HG02943 (cell line): ENCODE results near the gene CHRM5.
A peak's percentile ranks its signal among the peaks of the same experiment; 100 is the strongest.

ENCODE experiments used
- ATAC-seq: cut with Tn5 transposase; IDR thresholded peaks from one replicate; pipeline ENCODE4 v1.9.1; 2021; ENCODE audit warnings: mild to moderate bottlenecking, low read depth, moderate library complexity; ENCODE audit not compliant: unreplicated experiment

The CHRM5 gene

DNA sequence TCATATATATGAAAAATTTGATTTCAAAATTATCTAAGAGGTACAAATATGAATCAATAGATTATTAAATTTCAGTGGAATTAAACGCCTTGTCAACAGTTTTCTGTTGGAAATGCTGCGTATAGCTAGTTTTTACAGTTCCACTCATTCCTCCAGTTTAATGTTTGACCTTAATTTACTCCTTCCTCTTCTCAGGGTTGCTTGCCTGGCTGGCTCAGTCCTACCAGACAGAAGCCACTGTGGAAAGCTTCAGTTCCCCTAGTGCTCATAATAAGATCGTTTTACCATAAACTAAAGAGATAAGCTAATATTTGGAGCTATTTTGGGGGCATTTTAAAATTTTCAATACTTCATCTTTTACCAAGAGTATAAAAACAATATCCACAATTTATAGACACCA lies 110.6 kb downstream of the CHRM5 start:
- no peak for ATAC-seq

DNA sequence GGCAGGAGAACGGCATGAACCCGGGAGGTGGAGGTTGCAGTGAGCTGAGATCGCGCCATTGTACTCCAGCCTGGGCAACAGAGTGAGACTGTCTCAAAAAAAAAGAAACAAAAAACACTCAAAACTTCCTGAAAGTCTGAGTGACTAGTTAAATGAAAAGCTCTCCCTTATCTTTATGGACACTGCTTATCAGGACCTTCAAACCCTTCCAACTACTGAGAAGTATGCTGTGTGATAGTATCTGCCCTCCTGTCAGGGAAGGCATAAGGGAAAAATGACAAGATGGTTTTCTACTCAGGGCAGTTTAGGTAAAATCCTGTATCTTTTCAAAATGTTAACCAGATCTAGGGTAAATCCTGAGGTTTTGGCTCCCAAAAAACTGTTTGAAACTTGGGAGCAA lies 111.6 kb downstream of the CHRM5 start:
- no peak for ATAC-seq

DNA sequence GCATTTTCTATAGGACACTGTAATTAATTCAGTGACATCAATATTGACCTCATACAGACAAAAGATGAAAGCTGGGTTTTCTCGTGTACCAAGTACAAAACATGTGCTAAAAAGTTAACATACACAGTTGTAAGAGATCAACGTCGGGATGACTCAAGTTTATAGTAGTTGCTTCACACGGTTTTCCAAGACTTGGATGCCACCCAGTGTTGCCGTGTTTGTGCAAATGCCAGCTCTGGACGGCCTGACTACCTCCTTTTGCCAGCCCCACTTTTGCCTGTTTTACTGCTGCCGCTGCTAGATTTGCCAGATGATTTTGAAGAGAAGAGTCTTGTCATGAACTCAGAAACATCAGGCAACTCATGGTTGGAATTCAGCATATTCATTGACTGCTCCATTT lies 115.8 kb downstream of the CHRM5 start:
- ATAC-seq, result no peak

DNA sequence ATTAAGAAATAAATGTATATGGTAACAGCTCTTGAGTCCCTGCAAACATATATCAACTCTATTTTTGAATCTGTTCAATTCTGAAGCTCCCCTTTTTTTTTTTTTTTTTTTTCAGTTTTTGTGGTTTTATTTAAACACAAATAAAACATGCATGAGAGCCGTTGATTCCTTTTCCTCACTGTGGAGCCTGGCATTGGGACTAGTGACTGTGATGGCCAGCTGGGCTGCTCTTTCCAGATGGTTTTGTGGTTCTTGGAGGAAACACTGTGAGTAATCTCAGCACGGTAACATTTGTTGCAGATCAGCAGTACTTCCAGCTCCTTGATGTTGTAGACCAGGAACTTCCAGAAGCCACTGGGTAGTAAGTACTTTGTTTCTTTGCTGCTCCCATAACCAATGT lies 117.4 kb downstream of the CHRM5 start:
- ATAC-seq, result no peak

DNA sequence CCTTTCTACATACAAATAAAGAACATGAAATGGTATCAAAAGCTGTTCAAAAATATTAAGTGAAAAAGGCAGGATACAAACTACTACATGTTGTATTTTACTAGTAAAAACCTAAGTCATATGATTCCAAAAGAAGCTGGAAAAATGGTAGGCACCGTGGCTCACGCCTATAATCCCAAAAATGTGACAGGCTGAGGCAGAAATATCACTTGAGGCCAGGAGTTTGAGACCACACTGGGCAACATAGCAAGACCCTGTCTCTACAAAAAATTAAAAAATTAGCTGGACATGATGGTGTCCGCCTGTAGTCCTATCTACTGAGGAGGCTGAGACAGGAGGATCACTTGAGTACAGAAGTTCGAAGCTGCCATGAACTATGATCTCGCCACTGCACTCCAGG lies 131.6 kb downstream of the CHRM5 start:
- no peak for ATAC-seq

DNA sequence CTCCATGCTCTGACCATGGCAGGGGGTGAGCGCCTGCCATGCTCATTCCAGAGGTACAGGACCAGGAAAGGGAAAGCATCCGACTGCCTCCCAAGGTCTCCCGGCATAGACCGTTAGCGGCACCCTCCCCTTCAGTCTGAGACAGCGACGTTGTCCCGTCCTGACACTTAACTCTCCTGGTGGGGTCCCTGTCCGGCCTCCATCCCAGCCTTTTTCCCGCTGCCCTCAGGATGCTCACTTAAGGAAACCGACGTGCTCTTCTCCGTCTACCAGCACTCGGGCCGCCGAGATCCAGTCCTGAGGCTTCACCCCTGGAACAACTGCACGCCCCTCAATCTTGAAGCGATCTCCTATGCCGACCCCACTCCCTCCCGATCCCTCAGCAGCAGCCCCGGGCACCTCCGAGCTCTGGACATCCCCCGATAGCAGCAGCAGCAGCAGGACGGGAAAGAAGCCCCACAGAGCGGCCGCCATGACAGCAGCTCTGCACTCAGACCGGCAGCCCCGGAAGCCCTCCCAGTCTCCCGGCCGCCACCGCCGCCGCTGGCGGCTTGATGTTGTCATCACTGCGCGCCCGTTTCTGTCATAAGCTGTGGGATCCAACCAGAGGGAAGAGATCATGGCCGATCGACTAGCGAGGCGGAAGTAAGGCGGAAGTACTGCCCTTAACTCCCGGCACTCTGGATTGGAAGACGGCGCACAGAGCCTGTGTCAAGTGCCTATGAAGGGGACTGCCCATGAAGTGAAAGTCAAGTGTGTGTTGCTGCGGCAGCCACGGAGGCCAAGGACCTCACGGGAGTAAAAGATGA lies 133.3 kb downstream of the CHRM5 start, which contains the start of the genes EMC7 and PGBD4:
TSS of gene EMC7 (minus strand) at position 497 of the 809 bp plus-strand sequence. CDS start at position 474, 23 bp downstream.
TSS of gene PGBD4 (plus strand) at position 718 of the 809 bp plus-strand sequence. CDS start 449 bp downstream, outside the sequence.
- ATAC-seq, result peak; percentile 97

DNA sequence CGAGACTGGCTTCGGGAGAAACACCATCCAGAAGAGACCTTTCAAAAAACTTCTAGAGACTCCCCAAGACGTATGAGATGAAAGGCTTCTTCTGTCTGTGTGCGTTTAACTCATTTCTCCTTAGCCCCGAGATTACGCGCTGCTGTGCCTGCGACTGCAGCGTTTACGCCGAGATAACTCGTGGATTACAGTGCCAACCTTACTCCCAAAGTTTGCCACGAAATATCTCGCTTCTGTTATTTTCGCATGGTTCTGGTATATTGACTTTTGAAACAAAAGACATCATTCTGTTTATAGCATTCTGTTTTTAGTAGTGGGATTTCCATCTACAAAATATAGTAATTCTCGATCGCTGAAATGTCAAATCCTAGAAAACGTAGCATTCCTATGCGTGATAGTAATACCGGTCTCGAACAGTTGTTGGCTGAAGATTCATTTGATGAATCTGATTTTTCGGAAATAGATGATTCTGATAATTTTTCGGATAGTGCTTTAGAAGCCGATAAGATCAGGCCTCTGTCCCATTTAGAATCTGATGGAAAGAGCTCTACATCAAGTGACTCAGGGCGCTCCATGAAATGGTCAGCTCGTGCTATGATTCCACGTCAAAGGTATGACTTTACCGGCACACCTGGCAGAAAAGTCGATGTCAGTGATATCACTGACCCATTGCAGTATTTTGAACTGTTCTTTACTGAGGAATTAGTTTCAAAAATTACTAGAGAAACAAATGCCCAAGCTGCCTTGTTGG lies 134.1 kb downstream of the CHRM5 start:
- peak; percentile 12 for ATAC-seq

DNA sequence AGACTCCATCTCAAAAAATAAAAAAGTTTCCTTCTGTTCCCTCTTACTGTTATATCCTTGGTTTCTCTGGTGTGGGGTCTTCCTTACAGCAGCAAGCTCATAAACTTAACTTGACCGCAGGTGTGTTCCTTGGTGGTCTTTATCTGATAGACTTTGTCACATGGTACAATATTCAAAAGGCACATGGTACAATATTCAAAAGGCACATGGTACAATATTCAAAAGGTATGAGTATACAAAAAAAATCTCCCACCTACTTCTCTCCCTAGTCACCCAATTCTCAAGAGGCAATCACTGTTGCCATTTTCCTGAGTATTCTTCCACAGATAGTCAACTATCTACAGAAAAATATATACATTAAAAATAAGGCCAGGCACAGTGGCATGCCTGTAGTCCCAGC lies 138.1 kb downstream of the CHRM5 start:
- no peak for ATAC-seq

DNA sequence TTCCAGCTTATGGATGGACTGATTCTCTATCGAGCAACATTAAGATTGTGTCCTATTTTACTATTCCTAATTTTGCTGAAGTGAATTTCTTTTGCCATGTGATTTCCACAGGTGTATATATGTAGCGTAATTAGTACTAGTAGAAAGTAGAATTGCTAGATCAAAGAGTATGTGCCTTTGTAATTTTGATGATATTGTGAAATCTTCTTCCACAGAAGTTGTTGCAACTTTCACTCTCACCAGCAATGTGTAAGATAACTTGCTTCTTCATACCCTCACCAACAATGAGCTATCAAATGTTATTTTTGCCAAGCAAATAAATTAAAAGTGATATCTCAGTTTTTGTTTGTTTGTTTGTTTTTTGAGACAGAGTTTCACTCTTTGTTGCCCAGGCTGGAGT lies 139.0 kb downstream of the CHRM5 start:
- ATAC-seq, result no peak

DNA sequence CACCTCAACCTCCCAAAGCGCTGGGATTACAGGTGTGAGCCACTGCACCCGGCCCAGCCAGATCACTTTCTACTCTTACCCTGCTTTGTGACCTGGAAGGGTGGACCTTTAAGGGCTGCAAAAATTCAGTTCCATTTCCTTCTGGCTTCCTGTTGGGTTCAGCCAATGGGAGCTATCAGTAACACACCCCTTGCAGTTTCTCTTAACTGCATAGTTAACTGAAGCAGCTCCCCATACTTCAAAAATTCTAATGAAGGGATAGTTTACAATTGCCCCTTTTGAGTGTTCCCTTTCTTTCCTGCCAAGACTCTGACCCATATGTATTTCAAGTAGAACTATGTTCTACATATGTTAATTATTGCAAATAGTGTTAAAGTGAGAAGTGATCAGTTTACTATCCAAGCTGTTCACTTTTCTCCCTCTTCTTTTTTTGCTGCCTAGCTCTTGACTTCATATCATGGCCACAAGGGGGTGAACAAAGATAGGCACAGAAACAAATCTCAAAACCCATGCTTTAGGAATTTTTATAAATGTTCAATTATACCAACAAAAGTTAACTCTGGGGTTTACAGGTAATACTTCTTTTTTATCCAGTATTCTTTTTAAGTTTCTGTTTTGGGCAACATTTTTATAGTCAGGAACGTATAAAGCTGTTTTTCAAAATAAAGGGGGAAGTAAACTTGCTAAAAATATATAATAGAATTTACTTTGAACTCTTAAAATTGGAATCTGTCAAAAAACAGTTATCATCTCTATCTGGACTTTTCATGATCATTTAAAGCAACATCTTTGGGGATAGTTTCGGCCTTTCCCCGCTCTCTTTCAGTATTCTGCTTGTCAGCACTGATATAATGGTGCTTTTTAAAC lies 141.7 kb downstream of the CHRM5 start:
- ATAC-seq, result no peak

DNA sequence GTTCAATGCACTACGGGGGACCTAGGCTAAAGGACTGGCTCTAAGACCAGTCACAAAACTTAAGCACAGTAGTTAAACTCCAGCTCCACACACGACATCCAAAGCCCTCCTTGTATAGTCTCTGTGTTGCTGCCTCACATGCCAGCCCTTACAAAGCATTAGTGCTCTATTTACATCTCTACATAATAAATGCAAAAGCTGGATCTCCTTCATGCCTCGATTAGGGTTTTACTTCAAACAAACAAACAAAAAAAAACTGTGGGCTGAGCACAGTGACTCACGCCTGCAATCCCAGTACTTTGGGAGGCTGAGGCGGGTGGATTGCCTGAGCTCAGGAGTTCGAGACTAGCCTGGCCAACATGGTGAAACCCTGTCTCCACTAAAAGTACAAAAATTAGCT lies 143.2 kb downstream of the CHRM5 start:
- ATAC-seq, result no peak

DNA sequence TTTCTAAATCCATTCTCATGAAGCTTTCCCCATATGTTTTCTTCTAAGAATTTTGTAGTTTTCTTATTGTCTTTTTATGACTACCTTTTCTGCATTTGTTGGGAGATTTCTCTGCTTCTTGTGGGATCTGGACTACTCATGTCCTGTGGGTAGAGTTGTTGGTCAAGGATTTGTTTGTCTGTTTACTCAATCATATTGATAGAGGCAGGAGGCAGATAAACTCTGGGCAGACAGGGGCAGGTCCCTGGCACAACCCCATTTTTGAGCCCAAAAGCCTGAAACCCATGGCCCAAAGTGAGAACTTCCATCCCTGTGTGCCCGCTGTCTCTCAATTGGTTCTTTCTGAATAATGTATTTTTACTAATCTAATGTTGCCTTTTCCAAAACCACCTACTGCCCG lies 145.9 kb downstream of the CHRM5 start:
- no peak for ATAC-seq

DNA sequence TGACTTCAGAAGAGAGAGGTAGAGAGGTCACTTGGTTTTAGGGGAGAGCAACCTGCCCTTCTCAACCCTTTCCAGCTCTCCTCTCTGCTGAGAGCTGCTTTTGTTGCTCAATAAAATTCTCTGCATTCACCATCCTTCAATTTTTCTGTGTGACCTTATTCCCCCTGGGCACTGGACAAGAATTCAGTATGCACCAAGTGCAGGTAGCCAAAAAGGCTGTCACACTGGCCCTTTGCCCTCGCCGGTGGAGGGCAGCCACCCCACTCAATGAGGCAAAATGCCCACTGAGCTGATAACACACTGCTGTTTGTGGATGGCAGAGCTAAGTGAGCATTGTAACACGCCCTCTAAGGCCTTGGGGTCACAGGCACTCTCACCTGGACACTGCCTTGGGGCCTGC lies 146.4 kb downstream of the CHRM5 start:
- ATAC-seq, result no peak

DNA sequence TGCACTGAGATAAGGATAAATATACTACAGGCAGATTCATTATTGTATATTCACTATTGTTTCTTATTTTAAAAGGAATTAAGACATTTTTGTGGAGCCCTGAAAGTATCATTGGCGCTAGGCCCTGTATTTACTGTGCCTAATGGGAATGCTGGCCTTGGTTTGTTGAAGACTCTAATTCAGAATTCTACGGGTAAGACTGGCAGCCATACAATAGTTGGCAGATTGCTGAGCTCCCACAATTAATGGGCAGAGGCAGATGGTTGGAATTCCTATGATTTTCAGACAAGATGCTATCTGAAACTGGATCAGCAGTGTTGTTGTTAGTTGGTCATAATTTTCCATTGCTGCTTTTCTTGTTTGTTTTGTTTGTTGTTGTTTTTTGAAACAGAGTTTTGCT lies 148.3 kb downstream of the CHRM5 start:
- ATAC-seq, result no peak
